ENCODE data around the gene IRAK3.

- TF ChIP-seq, protein P1, sequence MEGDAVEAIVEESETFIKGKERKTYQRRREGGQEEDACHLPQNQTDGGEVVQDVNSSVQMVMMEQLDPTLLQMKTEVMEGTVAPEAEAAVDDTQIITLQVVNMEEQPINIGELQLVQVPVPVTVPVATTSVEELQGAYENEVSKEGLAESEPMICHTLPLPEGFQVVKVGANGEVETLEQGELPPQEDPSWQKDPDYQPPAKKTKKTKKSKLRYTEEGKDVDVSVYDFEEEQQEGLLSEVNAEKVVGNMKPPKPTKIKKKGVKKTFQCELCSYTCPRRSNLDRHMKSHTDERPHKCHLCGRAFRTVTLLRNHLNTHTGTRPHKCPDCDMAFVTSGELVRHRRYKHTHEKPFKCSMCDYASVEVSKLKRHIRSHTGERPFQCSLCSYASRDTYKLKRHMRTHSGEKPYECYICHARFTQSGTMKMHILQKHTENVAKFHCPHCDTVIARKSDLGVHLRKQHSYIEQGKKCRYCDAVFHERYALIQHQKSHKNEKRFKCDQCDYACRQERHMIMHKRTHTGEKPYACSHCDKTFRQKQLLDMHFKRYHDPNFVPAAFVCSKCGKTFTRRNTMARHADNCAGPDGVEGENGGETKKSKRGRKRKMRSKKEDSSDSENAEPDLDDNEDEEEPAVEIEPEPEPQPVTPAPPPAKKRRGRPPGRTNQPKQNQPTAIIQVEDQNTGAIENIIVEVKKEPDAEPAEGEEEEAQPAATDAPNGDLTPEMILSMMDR (IDR thresholded peaks at IDR 0.05): no peak
- no peak for TF ChIP-seq POLR2A (IDR thresholded peaks at IDR 0.05)
- no peak for TF ChIP-seq EP300 (IDR thresholded peaks at IDR 0.05; ENCODE audit: low read depth)
- TF ChIP-seq POLR2AphosphoS5 (IDR thresholded peaks at IDR 0.05): no peak
Measured at GRCh38 chr12:66164349-66164821, 24.6 kb upstream of the IRAK3 start.
